ENCODE data around the gene WDR74. TPM values are rescaled to one million over a fixed set of nuclear protein-coding genes. Genes with fewer than 3 reads are reported as not detected.

WDR74 gene
- total and polyA plus RNA-seq, 9 of the 15 experiments (the other 6 are each of a cell fraction or from before 2014, with no cell fraction given) = 32.7 to 210 (median 114) TPM

DNA sequence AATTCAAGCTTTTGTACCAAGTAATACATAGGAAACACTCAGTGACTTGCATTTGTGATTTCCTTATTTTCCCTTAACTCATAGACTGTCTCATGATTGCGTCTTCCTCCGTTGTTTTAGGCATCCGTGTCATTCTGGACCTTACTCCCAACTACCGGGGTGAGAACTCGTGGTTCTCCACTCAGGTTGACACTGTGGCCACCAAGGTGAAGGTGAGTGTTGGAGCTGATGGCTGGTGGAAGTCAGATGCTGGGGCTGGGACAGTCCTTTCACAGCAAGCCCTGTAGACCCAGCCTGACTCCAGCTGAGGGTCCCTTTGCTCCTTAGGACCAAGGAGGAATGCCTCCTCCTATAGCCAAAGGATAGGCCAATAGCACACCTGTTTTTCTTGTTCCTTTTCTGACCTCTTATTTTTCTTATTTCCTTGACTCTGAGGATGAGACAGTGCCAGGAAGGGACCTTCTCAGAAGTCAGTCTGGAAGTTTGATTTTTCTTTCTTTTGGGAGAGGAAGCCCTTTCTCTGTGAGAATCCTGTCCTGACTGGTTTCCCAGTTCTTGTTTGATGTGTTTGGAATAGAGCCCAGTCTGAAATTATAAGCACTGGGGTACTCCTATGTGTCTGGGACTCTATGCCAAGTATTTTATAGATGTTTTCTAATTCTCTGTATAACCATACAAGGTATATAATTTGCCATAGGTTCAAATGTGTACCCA, 43.6 kb upstream of the WDR74 start (continued):
- TF ChIP-seq JUND (IDR thresholded peaks at IDR 0.05; ENCODE audit: borderline replicate concordance, low read depth, low read length) (no peak), JUND (tag; IDR thresholded peaks at IDR 0.05; ENCODE audit: borderline replicate concordance, low read depth, low read length) (0 out of 3 replicates have a peak, but pooled peaks have one; percentile 38), NR4A1 (CRISPR knock-in tag; IDR thresholded peaks at IDR 0.05) (no peak), NR4A1 (tag; IDR thresholded peaks at IDR 0.05) (no peak), IFI16 (CRISPR knock-in tag; IDR thresholded peaks at IDR 0.05) (no peak), TCFL5 (CRISPR knock-in tag; conservative IDR thresholded peaks at IDR 0.05) (no peak), MED1 (CRISPR knock-in tag; IDR thresholded peaks at IDR 0.05; ENCODE audit: borderline replicate concordance) (0 out of 2 replicates have a peak, but pooled peaks have one; percentile 12), CBX5 (IDR thresholded peaks at IDR 0.05; ENCODE audit: borderline replicate concordance, low read depth) (no peak), HDAC1 (IDR thresholded peaks at IDR 0.05) (no peak), ZBTB1 (CRISPR knock-in tag; IDR thresholded peaks at IDR 0.05; ENCODE audit: borderline replicate concordance, low read depth) (no peak), RBM39 (optimal IDR thresholded peaks at IDR 0.05; ENCODE audit: low read depth, low read length) (no peak), MAZ (CRISPR knock-in tag; conservative IDR thresholded peaks at IDR 0.05 in 1 of 2, IDR thresholded peaks at IDR 0.05 in 1 of 2) (peak; percentile 14 to 41; a peak in 1 of 4 replicates), POLR2A (conservative IDR thresholded peaks at IDR 0.05) (peak; percentile 14; the same call in 1 of the 2 replicates), ZNF212 (CRISPR knock-in tag; IDR thresholded peaks at IDR 0.05) (no peak)
- TF ChIP-seq, protein P1, sequence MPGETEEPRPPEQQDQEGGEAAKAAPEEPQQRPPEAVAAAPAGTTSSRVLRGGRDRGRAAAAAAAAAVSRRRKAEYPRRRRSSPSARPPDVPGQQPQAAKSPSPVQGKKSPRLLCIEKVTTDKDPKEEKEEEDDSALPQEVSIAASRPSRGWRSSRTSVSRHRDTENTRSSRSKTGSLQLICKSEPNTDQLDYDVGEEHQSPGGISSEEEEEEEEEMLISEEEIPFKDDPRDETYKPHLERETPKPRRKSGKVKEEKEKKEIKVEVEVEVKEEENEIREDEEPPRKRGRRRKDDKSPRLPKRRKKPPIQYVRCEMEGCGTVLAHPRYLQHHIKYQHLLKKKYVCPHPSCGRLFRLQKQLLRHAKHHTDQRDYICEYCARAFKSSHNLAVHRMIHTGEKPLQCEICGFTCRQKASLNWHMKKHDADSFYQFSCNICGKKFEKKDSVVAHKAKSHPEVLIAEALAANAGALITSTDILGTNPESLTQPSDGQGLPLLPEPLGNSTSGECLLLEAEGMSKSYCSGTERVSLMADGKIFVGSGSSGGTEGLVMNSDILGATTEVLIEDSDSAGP (CRISPR knock-in tag; IDR thresholded peaks at IDR 0.05) = no peak
- TF ChIP-seq, protein P2, sequence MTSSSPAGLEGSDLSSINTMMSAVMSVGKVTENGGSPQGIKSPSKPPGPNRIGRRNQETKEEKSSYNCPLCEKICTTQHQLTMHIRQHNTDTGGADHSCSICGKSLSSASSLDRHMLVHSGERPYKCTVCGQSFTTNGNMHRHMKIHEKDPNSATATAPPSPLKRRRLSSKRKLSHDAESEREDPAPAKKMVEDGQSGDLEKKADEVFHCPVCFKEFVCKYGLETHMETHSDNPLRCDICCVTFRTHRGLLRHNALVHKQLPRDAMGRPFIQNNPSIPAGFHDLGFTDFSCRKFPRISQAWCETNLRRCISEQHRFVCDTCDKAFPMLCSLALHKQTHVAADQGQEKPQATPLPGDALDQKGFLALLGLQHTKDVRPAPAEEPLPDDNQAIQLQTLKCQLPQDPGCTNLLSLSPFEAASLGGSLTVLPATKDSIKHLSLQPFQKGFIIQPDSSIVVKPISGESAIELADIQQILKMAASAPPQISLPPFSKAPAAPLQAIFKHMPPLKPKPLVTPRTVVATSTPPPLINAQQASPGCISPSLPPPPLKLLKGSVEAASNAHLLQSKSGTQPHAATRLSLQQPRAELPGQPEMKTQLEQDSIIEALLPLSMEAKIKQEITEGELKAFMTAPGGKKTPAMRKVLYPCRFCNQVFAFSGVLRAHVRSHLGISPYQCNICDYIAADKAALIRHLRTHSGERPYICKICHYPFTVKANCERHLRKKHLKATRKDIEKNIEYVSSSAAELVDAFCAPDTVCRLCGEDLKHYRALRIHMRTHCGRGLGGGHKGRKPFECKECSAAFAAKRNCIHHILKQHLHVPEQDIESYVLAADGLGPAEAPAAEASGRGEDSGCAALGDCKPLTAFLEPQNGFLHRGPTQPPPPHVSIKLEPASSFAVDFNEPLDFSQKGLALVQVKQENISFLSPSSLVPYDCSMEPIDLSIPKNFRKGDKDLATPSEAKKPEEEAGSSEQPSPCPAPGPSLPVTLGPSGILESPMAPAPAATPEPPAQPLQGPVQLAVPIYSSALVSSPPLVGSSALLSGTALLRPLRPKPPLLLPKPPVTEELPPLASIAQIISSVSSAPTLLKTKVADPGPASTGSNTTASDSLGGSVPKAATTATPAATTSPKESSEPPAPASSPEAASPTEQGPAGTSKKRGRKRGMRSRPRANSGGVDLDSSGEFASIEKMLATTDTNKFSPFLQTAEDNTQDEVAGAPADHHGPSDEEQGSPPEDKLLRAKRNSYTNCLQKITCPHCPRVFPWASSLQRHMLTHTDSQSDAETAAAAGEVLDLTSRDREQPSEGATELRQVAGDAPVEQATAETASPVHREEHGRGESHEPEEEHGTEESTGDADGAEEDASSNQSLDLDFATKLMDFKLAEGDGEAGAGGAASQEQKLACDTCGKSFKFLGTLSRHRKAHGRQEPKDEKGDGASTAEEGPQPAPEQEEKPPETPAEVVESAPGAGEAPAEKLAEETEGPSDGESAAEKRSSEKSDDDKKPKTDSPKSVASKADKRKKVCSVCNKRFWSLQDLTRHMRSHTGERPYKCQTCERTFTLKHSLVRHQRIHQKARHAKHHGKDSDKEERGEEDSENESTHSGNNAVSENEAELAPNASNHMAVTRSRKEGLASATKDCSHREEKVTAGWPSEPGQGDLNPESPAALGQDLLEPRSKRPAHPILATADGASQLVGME (CRISPR knock-in tag; IDR thresholded peaks at IDR 0.05) = no peak
- TF ChIP-seq, protein P3, sequence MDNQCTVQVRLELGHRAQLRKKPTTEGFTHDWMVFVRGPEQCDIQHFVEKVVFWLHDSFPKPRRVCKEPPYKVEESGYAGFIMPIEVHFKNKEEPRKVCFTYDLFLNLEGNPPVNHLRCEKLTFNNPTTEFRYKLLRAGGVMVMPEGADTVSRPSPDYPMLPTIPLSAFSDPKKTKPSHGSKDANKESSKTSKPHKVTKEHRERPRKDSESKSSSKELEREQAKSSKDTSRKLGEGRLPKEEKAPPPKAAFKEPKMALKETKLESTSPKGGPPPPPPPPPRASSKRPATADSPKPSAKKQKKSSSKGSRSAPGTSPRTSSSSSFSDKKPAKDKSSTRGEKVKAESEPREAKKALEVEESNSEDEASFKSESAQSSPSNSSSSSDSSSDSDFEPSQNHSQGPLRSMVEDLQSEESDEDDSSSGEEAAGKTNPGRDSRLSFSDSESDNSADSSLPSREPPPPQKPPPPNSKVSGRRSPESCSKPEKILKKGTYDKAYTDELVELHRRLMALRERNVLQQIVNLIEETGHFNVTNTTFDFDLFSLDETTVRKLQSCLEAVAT (IDR thresholded peaks at IDR 0.05) = peak in 1 of 2 experiments; percentile 84; a peak in 2 of 4 replicates
- TF ChIP-seq, protein P4, sequence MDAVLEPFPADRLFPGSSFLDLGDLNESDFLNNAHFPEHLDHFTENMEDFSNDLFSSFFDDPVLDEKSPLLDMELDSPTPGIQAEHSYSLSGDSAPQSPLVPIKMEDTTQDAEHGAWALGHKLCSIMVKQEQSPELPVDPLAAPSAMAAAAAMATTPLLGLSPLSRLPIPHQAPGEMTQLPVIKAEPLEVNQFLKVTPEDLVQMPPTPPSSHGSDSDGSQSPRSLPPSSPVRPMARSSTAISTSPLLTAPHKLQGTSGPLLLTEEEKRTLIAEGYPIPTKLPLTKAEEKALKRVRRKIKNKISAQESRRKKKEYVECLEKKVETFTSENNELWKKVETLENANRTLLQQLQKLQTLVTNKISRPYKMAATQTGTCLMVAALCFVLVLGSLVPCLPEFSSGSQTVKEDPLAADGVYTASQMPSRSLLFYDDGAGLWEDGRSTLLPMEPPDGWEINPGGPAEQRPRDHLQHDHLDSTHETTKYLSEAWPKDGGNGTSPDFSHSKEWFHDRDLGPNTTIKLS (IDR thresholded peaks at IDR 0.05; ENCODE audit: borderline replicate concordance, low read depth) = no peak

Measured in K562 (cell line).